HepG2 (cell line): ENCODE measurements around the gene HS3ST3B1. TPM values are rescaled to one million over a fixed set of nuclear protein-coding genes. Genes with fewer than 3 reads are reported as not detected.

Experiments used
- HMGA1 ChIP-seq: sonication (generic); formaldehyde crosslinking; conservative IDR thresholded peaks from 2 replicates; pipeline ENCODE4 v1.4.0; 2020; ENCODE audit warnings: missing genetic modification reagents
- KLF9 ChIP-seq: IDR thresholded peaks from 2 replicates; pipeline ENCODE4 v1.6.1; 2016; ENCODE audit warnings: low read depth
- MZF1 ChIP-seq: sonication (generic); formaldehyde crosslinking; IDR thresholded peaks from 2 replicates; pipeline ENCODE4 v1.8.1; 2023; ENCODE audit warnings: mild to moderate bottlenecking, missing genetic modification reagents, borderline replicate concordance
- RELA ChIP-seq: sonication (generic); formaldehyde crosslinking; IDR thresholded peaks from 2 replicates; pipeline ENCODE4 v1.4.0; 2020; ENCODE audit warnings: missing genetic modification reagents
- REPIN1 ChIP-seq: sonication (generic); formaldehyde crosslinking; IDR thresholded peaks from 2 replicates; pipeline ENCODE4 v1.8.0; 2022; ENCODE audit warnings: missing genetic modification reagents, low read depth, mild to moderate bottlenecking, borderline replicate concordance
- SNRNP70 ChIP-seq: fragments of 200-400 bp; formaldehyde crosslinking; IDR thresholded peaks from 2 replicates; pipeline ENCODE4 v1.6.1; 2017; ENCODE audit warnings: mild to moderate bottlenecking, low read depth, low read length, moderate library complexity
- ZNF468 ChIP-seq: sonication (generic); formaldehyde crosslinking; IDR thresholded peaks from 2 replicates; pipeline ENCODE4 v1.8.0; 2022; ENCODE audit warnings: mild to moderate bottlenecking, moderate library complexity, missing genetic modification reagents
- polyA plus RNA-seq, 8 experiments: library from polyadenylated mRNA; depleted of rRNA in 3 of 8; stranded (reverse) in 7 of 8; unstranded in 1 of 8; fragments of >200 nt; fragmentation: Illumina TruSeq in 4 of 8; extraction: Trizol in 4 of 8; gene quantifications; 2 replicates each; pipeline versions ENCODE4 v1.2.1 to v1.2.3, GENCODE V29; 2011 to 2016; ENCODE audit warnings: low read depth in 4 of 8, missing spikeins in 1 of 8, mixed read lengths in 1 of 8; ENCODE audit not compliant: insufficient read depth in 1 of 8
- total RNA-seq, 5 experiments: library from RNA; depleted of rRNA; stranded (reverse); fragments of >200 nt; fragmentation: Illumina TruSeq; extraction: Trizol; gene quantifications; 2 replicates each; pipeline ENCODE4 v1.2.3, GENCODE V29; 2016; ENCODE audit warnings: low read depth in 1 of 5
- TF ChIP-seq, protein P1 (sequence below): sonication (generic); formaldehyde crosslinking; IDR thresholded peaks from 2 replicates; pipeline ENCODE4 v1.4.0; 2020; ENCODE audit warnings: missing genetic modification reagents
- TF ChIP-seq, protein P2 (sequence below): sonication (generic); formaldehyde crosslinking; IDR thresholded peaks from 2 replicates; pipeline ENCODE4 v1.4.0; 2020; ENCODE audit warnings: missing genetic modification reagents, borderline replicate concordance
- TF ChIP-seq, protein P3 (sequence below): sonication (generic); formaldehyde crosslinking; conservative IDR thresholded peaks from 2 replicates; pipeline ENCODE4 v1.4.0; 2020; ENCODE audit warnings: missing genetic modification reagents

HS3ST3B1 gene
- total and polyA plus RNA-seq, 2 of the 13 experiments (the other 11 are each of a cell fraction or from before 2014, with no cell fraction given), result 15.7 to 39.5 TPM

DNA sequence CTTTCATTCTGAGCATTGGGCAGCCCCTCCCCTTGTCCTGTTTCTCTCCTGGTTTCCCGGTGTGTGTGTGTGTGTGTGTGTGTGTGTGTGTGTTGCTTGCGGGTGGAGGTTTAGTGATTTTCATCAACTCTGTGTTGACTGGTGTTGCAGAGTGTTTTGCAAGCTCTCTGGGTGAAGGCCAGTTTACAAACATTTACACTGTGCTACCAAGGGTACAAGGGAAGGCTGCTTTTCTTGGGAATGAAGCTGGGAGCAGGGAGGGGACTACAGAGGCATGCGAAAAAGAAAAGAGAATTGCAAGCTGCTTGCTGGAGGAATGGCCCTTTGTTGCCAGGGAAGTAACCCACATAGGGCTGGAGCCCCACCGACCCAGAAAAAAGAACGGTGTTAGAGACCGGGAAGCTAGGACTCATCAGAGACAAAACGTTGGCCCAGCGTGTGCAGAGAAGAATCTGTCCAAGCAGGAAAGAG, 29.6 kb downstream of the HS3ST3B1 start (continued):
- TF ChIP-seq SNRNP70, result no peak
- TF ChIP-seq KLF9 (CRISPR knock-in tag), result no peak
- TF ChIP-seq HMGA1 (CRISPR knock-in tag), result no peak
- TF ChIP-seq, protein P1, sequence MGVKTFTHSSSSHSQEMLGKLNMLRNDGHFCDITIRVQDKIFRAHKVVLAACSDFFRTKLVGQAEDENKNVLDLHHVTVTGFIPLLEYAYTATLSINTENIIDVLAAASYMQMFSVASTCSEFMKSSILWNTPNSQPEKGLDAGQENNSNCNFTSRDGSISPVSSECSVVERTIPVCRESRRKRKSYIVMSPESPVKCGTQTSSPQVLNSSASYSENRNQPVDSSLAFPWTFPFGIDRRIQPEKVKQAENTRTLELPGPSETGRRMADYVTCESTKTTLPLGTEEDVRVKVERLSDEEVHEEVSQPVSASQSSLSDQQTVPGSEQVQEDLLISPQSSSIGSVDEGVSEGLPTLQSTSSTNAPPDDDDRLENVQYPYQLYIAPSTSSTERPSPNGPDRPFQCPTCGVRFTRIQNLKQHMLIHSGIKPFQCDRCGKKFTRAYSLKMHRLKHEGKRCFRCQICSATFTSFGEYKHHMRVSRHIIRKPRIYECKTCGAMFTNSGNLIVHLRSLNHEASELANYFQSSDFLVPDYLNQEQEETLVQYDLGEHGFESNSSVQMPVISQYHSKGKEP (CRISPR knock-in tag), result no peak
- no peak for TF ChIP-seq MZF1 (CRISPR knock-in tag)
- TF ChIP-seq RELA (CRISPR knock-in tag), result no peak
- TF ChIP-seq, protein P2, sequence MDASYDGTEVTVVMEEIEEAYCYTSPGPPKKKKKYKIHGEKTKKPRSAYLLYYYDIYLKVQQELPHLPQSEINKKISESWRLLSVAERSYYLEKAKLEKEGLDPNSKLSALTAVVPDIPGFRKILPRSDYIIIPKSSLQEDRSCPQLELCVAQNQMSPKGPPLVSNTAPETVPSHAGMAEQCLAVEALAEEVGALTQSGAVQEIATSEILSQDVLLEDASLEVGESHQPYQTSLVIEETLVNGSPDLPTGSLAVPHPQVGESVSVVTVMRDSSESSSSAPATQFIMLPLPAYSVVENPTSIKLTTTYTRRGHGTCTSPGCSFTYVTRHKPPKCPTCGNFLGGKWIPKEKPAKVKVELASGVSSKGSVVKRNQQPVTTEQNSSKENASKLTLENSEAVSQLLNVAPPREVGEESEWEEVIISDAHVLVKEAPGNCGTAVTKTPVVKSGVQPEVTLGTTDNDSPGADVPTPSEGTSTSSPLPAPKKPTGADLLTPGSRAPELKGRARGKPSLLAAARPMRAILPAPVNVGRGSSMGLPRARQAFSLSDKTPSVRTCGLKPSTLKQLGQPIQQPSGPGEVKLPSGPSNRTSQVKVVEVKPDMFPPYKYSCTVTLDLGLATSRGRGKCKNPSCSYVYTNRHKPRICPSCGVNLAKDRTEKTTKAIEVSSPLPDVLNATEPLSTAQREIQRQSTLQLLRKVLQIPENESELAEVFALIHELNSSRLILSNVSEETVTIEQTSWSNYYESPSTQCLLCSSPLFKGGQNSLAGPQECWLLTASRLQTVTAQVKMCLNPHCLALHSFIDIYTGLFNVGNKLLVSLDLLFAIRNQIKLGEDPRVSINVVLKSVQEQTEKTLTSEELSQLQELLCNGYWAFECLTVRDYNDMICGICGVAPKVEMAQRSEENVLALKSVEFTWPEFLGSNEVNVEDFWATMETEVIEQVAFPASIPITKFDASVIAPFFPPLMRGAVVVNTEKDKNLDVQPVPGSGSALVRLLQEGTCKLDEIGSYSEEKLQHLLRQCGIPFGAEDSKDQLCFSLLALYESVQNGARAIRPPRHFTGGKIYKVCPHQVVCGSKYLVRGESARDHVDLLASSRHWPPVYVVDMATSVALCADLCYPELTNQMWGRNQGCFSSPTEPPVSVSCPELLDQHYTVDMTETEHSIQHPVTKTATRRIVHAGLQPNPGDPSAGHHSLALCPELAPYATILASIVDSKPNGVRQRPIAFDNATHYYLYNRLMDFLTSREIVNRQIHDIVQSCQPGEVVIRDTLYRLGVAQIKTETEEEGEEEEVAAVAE, result no peak
- no peak for TF ChIP-seq ZNF468 (CRISPR knock-in tag)
- TF ChIP-seq REPIN1, result no peak
- TF ChIP-seq, protein P3, sequence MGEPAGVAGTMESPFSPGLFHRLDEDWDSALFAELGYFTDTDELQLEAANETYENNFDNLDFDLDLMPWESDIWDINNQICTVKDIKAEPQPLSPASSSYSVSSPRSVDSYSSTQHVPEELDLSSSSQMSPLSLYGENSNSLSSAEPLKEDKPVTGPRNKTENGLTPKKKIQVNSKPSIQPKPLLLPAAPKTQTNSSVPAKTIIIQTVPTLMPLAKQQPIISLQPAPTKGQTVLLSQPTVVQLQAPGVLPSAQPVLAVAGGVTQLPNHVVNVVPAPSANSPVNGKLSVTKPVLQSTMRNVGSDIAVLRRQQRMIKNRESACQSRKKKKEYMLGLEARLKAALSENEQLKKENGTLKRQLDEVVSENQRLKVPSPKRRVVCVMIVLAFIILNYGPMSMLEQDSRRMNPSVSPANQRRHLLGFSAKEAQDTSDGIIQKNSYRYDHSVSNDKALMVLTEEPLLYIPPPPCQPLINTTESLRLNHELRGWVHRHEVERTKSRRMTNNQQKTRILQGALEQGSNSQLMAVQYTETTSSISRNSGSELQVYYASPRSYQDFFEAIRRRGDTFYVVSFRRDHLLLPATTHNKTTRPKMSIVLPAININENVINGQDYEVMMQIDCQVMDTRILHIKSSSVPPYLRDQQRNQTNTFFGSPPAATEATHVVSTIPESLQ, result no peak
- TF ChIP-seq, all 625 proteins: peak for 43
